ENCODE results near the gene PGF. TPM values are rescaled to one million over a fixed set of nuclear protein-coding genes. Genes with fewer than 3 reads are reported as not detected.
A peak's percentile ranks its signal among the peaks of the same experiment; 100 is the strongest.

PGF gene
- total RNA-seq, 3 donors from 2014 or later, result 3.7 to 17.9 (median 8.2) TPM

- H3K27me3 ChIP-seq, result no peaks in the 10 kb centered on the region
- peak overlapping the region in 1 of 2 donors; percentile 65 for H3K27ac ChIP-seq
- intact Hi-C loops (cut with DNase I; ENCODE audit: low total_unique reads), result no loop called here
- peaks cover 0 to 6% of the 10 kb centered on the region in 2 donors for H3K4me1 ChIP-seq
- H3K36me3 ChIP-seq, result no peaks in the 10 kb centered on the region
- no peak overlapping the region for H3K4me3 ChIP-seq
- no peak for DNase-seq (ENCODE audit: low spot score in 2 of 2)
- TF ChIP-seq POLR2A (IDR thresholded peaks at IDR 0.05) (no peak), POLR2AphosphoS5 (IDR thresholded peaks at IDR 0.05) (no peak), CTCF (IDR thresholded peaks at IDR 0.05) (no peak)
- H3K9me3 ChIP-seq, result no peaks in the 10 kb centered on the region
These were observed 4.5 kb downstream of the PGF start for GRCh38 chr14:74950795-74951442.

GRCh38 chr14:74949859-74950573 lies 5.4 kb downstream of the PGF start:
- H3K27me3 ChIP-seq, result no peaks in the 10 kb centered on the region
- no peaks in the 10 kb centered on the region for H3K9me3 ChIP-seq
- H3K36me3 ChIP-seq, result no peaks in the 10 kb centered on the region
- H3K27ac ChIP-seq, result no peak overlapping the region
- no peak overlapping the region for H3K4me3 ChIP-seq
- DNase-seq (ENCODE audit: low spot score in 2 of 2), result no peak
- peaks cover 0 to 6% of the 10 kb centered on the region in 2 donors for H3K4me1 ChIP-seq
- TF ChIP-seq POLR2A (IDR thresholded peaks at IDR 0.05) (no peak), CTCF (IDR thresholded peaks at IDR 0.05) (no peak), POLR2AphosphoS5 (IDR thresholded peaks at IDR 0.05) (no peak)
- intact Hi-C loops (cut with DNase I; ENCODE audit: low total_unique reads), result no loop called here

GRCh38 chr14:74949191-74949601 lies 6.2 kb downstream of the PGF start:
- TF ChIP-seq POLR2A (IDR thresholded peaks at IDR 0.05) (no peak), CTCF (IDR thresholded peaks at IDR 0.05) (no peak), POLR2AphosphoS5 (IDR thresholded peaks at IDR 0.05) (no peak)

GRCh38 chr14:74948228-74949175 lies 6.9 kb downstream of the PGF start:
- intact Hi-C loops (cut with DNase I; ENCODE audit: low total_unique reads), result no loop called here
- H3K4me3 ChIP-seq, result peak overlapping the region in 1 of 3 donors; percentile 8

More at GRCh38 chr14:74949191-74949601, 6.2 kb downstream of the PGF start:
- Histone ChIP-seq H3K4me3 (no peak overlapping the region), H3K4me1 (no peaks in the 10 kb centered on the region), H3K27ac (peak overlapping the region in 1 of 2 donors; percentile 68), H3K27me3 (no peaks in the 10 kb centered on the region), H3K36me3 (no peaks in the 10 kb centered on the region), H3K9me3 (no peaks in the 10 kb centered on the region)
- intact Hi-C loops (cut with DNase I; ENCODE audit: low total_unique reads), result no loop called here
- peak in 1 of 2 donors; percentile 37 for DNase-seq (ENCODE audit: low spot score in 2 of 2)

More at GRCh38 chr14:74948228-74949175, 6.9 kb downstream of the PGF start:
- DNase-seq (ENCODE audit: low spot score in 2 of 2), result peak in 1 of 2 donors; percentile 2
- Histone ChIP-seq H3K4me1 (no peaks in the 10 kb centered on the region), H3K9me3 (no peaks in the 10 kb centered on the region), H3K27ac (peak overlapping the region; percentile 11 to 68), H3K27me3 (no peaks in the 10 kb centered on the region), H3K36me3 (no peaks in the 10 kb centered on the region)
- TF ChIP-seq POLR2A (IDR thresholded peaks at IDR 0.05), result no peak
- TF ChIP-seq POLR2AphosphoS5 (IDR thresholded peaks at IDR 0.05), result no peak
- no peak for TF ChIP-seq CTCF (IDR thresholded peaks at IDR 0.05)
